Gastrocnemius medialis (tissue), 4 donors: Measurements from ENCODE around the gene INPP5A. TPM values are rescaled to one million over a fixed set of nuclear protein-coding genes. Genes with fewer than 3 reads are reported as not detected.

Source experiments
- ATAC-seq, 2 donors: fragments of 150-250 bp; one replicate each; pipeline ENCODE4 v1.9.1; 2016
- DNase-seq, 2 donors: peaks; one replicate each; pipeline ENCODE4 v3.0.0-alpha.2; 2019
- H3K27ac ChIP-seq, 4 donors: fragments of 200-600 bp; sonication (generic); 1 replicate in 1 of 4; 2 replicates in 3 of 4; pipeline ENCODE4 v1.5.1; 2016 to 2018; ENCODE audit warnings: mild to moderate bottlenecking in 2 of 4, moderate library complexity in 1 of 4
- H3K27me3 ChIP-seq, 3 donors: fragments of 200-600 bp; sonication (generic) in 2 of 3; 1 replicate in 1 of 3; 2 replicates in 2 of 3; pipeline versions ENCODE4 v1.5.1 to v1.6.0; 2016 to 2019; ENCODE audit warnings: mild to moderate bottlenecking in 1 of 3, moderate library complexity in 1 of 3
- H3K36me3 ChIP-seq, 2 donors: fragments of 200-600 bp; sonication (generic) in 1 of 2; one replicate each; pipeline ENCODE4 v1.5.1; 2017 to 2018
- H3K4me1 ChIP-seq, 2 donors: fragments of 200-600 bp; sonication (generic) in 1 of 2; one replicate each; pipeline ENCODE4 v1.5.1; 2016 to 2017; ENCODE audit warnings: mild to moderate bottlenecking in 2 of 2
- H3K4me3 ChIP-seq, 4 donors: fragments of 200-600 bp; sonication (generic) in 3 of 4; 1 replicate in 1 of 4; 2 replicates in 3 of 4; pipeline ENCODE4 v1.5.1; 2016 to 2019; ENCODE audit warnings: mild to moderate bottlenecking in 2 of 4
- H3K9me3 ChIP-seq, 3 donors: fragments of 200-600 bp; sonication (generic) in 2 of 3; 1 replicate in 1 of 3; 2 replicates in 2 of 3; pipeline ENCODE4 v1.5.1; 2016 to 2019
- CTCF ChIP-seq, 5 experiments: fragments of 450-650 bp in 3 of 5; fragments of 200-600 bp in 2 of 5; sonication (generic) in 2 of 5; IDR thresholded peaks in 4 of 5; conservative IDR thresholded peaks in 1 of 5; 1 replicate in 4 of 5; 2 replicates in 1 of 5; pipeline ENCODE4 v1.5.1; 2016 to 2019; ENCODE audit warnings: antibody characterized with exemption in 5 of 5, mild to moderate bottlenecking in 3 of 5, moderate library complexity in 3 of 5
- POLR2A ChIP-seq, 2 donors: fragments of 450-650 bp; IDR thresholded peaks; one replicate each; pipeline ENCODE4 v1.6.1; 2017; ENCODE audit warnings: antibody characterized with exemption in 2 of 2, mild to moderate bottlenecking in 2 of 2, moderate library complexity in 2 of 2
- in situ Hi-C, 4 donors: fragments of 200-750 bp; cut with MboI; loops; one replicate each; pipeline versions ENCODE4 v1.15.0 to v1.8.0; 2017; ENCODE audit warnings: low sequenced_read_pairs in 4 of 4
- intact Hi-C: fragments of 100-400 bp; cut with DNase I; formaldehyde crosslinking; loops from one replicate; pipeline ENCODE4 v1.15.1; 2023; ENCODE audit warnings: low total_unique reads
- total RNA-seq, 4 donors: library from RNA; depleted of rRNA; stranded (reverse); fragments of >200 nt; gene quantifications; one replicate each; pipeline versions ENCODE4 v1.1.0 to v1.2.3, GENCODE V29; 2016

Gene INPP5A
- total RNA-seq, 4 donors from 2014 or later, result 74.9 to 107 (median 92.4) TPM

- H3K36me3 ChIP-seq, result peaks cover 0 to 21% of the 10 kb centered on the region in 2 donors
- in situ Hi-C loops (no loop called here), intact Hi-C loops (loop anchor here (10.0 kb wide), 1 partner anchor 68 kb away; no protein-coding TSS in a partner anchor)
- no peak overlapping the region for H3K4me3 ChIP-seq
- H3K27me3 ChIP-seq, result no peaks in the 10 kb centered on the region
- no peak for ATAC-seq
- H3K9me3 ChIP-seq, result no peaks in the 10 kb centered on the region
- H3K27ac ChIP-seq, result no peak overlapping the region
- no peaks in the 10 kb centered on the region for H3K4me1 ChIP-seq
- no peak for TF ChIP-seq POLR2A (IDR thresholded peaks at IDR 0.05)
- TF ChIP-seq CTCF (IDR thresholded peaks at IDR 0.05 in 4 of 5, conservative IDR thresholded peaks at IDR 0.05 in 1 of 5), result no peak
- no peak for DNase-seq
Observed at GRCh38 chr10:132656283-132657126, 118.9 kb downstream of the INPP5A start.

- TF ChIP-seq POLR2A (IDR thresholded peaks at IDR 0.05) (no peak), CTCF (IDR thresholded peaks at IDR 0.05 in 4 of 5, conservative IDR thresholded peaks at IDR 0.05 in 1 of 5) (no peak)
- no peak for DNase-seq
- ATAC-seq, result no peak
- Histone ChIP-seq H3K27ac (no peak overlapping the region), H3K4me1 (no peaks in the 10 kb centered on the region), H3K36me3 (peaks cover 0 to 21% of the 10 kb centered on the region in 2 donors), H3K27me3 (no peaks in the 10 kb centered on the region), H3K9me3 (no peaks in the 10 kb centered on the region), H3K4me3 (no peak overlapping the region)
- in situ Hi-C loops (no loop called here), intact Hi-C loops (loop anchor here (10.0 kb wide), 1 partner anchor 68 kb away; no protein-coding TSS in a partner anchor)
Observed at GRCh38 chr10:132657127-132657706, 119.6 kb downstream of the INPP5A start.

GRCh38 chr10:132657748-132658147 lies 120.2 kb downstream of the INPP5A start:
- peaks cover 0 to 17% of the 10 kb centered on the region in 2 donors for H3K36me3 ChIP-seq
- H3K4me1 ChIP-seq, result no peaks in the 10 kb centered on the region
- ATAC-seq (no peak), DNase-seq (no peak)
- no peaks in the 10 kb centered on the region for H3K27me3 ChIP-seq
- in situ Hi-C loops (no loop called here), intact Hi-C loops (loop anchor here (10.0 kb wide), 1 partner anchor 67 kb away; no protein-coding TSS in a partner anchor)
- TF ChIP-seq CTCF (IDR thresholded peaks at IDR 0.05 in 4 of 5, conservative IDR thresholded peaks at IDR 0.05 in 1 of 5) (no peak), POLR2A (IDR thresholded peaks at IDR 0.05) (no peak)
- no peaks in the 10 kb centered on the region for H3K9me3 ChIP-seq
- no peak overlapping the region for H3K4me3 ChIP-seq
- no peak overlapping the region for H3K27ac ChIP-seq

- H3K4me3 ChIP-seq, result no peak overlapping the region
- H3K4me1 ChIP-seq, result no peaks in the 10 kb centered on the region
- H3K27me3 ChIP-seq, result no peaks in the 10 kb centered on the region
- DNase-seq, result no peak
- H3K36me3 ChIP-seq, result peaks cover 0 to 13% of the 10 kb centered on the region in 2 donors
- H3K27ac ChIP-seq, result no peak overlapping the region
- in situ Hi-C loops, result no loop called here
- TF ChIP-seq POLR2A (IDR thresholded peaks at IDR 0.05) (no peak), CTCF (IDR thresholded peaks at IDR 0.05 in 4 of 5, conservative IDR thresholded peaks at IDR 0.05 in 1 of 5) (no peak)
- no peaks in the 10 kb centered on the region for H3K9me3 ChIP-seq
- intact Hi-C loops, result loop anchor here (10.0 kb wide), 1 partner anchor 66 kb away; no protein-coding TSS in a partner anchor
- ATAC-seq, result no peak
Observed at GRCh38 chr10:132658546-132659205, 121.1 kb downstream of the INPP5A start.
